A549 (cell line): ENCODE results near the gene NYNRIN.

ENCODE experiments used
- CEBPB ChIP-seq, 2 experiments: fragments of >200 bp in 1 of 2; sonication (Bioruptor Twin) in 1 of 2; formaldehyde crosslinking in 1 of 2; IDR thresholded peaks; 2 replicates each; pipeline ENCODE4 v1.6.1; 2012 to 2016
- CHD2 ChIP-seq: fragments of 150-350 bp; IDR thresholded peaks from 2 replicates; pipeline ENCODE4 v1.6.1; 2014; ENCODE audit warnings: low read length; ENCODE audit not compliant: partially characterized antibody
- FOSL2 ChIP-seq, 2 experiments: fragments of 450-650 bp in 1 of 2; fragments of >200 bp in 1 of 2; sonication (Bioruptor Twin) in 1 of 2; formaldehyde crosslinking; IDR thresholded peaks; 2 replicates each; pipeline versions ENCODE4 v1.5.0 to v1.6.1; 2016 to 2020; ENCODE audit warnings: mild to moderate bottlenecking in 1 of 2, moderate library complexity in 1 of 2
- RFX5 ChIP-seq: fragments of 450-650 bp; IDR thresholded peaks from 2 replicates; pipeline ENCODE4 v1.7.1; 2014; ENCODE audit warnings: antibody characterized with exemption, mild to moderate bottlenecking, moderate library complexity
- TF ChIP-seq, protein P1 (sequence below): fragments of >200 bp; sonication (Bioruptor Twin); formaldehyde crosslinking; IDR thresholded peaks from 3 replicates; pipeline ENCODE4 v1.5.1; 2016

- TF ChIP-seq, protein P1, sequence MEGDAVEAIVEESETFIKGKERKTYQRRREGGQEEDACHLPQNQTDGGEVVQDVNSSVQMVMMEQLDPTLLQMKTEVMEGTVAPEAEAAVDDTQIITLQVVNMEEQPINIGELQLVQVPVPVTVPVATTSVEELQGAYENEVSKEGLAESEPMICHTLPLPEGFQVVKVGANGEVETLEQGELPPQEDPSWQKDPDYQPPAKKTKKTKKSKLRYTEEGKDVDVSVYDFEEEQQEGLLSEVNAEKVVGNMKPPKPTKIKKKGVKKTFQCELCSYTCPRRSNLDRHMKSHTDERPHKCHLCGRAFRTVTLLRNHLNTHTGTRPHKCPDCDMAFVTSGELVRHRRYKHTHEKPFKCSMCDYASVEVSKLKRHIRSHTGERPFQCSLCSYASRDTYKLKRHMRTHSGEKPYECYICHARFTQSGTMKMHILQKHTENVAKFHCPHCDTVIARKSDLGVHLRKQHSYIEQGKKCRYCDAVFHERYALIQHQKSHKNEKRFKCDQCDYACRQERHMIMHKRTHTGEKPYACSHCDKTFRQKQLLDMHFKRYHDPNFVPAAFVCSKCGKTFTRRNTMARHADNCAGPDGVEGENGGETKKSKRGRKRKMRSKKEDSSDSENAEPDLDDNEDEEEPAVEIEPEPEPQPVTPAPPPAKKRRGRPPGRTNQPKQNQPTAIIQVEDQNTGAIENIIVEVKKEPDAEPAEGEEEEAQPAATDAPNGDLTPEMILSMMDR, result no peak
- TF ChIP-seq CEBPB (IDR thresholded peaks at IDR 0.05) (no peak), CHD2 (no peak), FOSL2 (IDR thresholded peaks at IDR 0.05) (no peak), FOSL2 (CRISPR knock-in tag; IDR thresholded peaks at IDR 0.05) (no peak), RFX5 (no peak)
Measured at GRCh38 chr14:24435998-24436354, 37.2 kb downstream of the NYNRIN start.
